ENCODE measurements around the gene HDAC10. TPM values are rescaled to one million over a fixed set of nuclear protein-coding genes. Genes with fewer than 3 reads are reported as not detected.
A peak's percentile ranks its signal among the peaks of the same experiment; 100 is the strongest.

Gene HDAC10
- total RNA-seq, result 10 to 100 TPM; 40.5 to 59.1 TPM

GRCh38 chr22:50250555-50251476, at the start of gene HDAC10:
Gene HDAC10, minus strand, starts transcription at chr22:50251265. Its CDS starts 233 bp downstream, at chr22:50251032.
- no peak for TF ChIP-seq CTCF (IDR thresholded peaks at IDR 0.05)
- intact Hi-C loops (cut with DNase I), result loop anchor here (5.0 to 10.0 kb wide), 2 partner anchors 91 to 254 kb away; partner anchors contain the start of genes LMF2, NCAPH2 and PPP6R2
- no peaks in the 10 kb centered on the region for H3K9me3 ChIP-seq
- H3K9ac ChIP-seq (ENCODE audit: low read depth in 2 of 2, low read length in 2 of 2), result peak within 1 kb of the TSS; percentile 89 to 91
- H3K4me1 ChIP-seq, result peaks cover 23% of the 10 kb centered on the region
- H3K27ac ChIP-seq, result peak within 1 kb of the TSS; percentile 47
- peak; percentile 90 for DNase-seq
- H3K27me3 ChIP-seq, result no peaks in the 10 kb centered on the region
- peak within 1 kb of the TSS; percentile 90 for H3K4me3 ChIP-seq
- no peaks in the 10 kb centered on the region for H3K36me3 ChIP-seq

- intact Hi-C loops (cut with DNase I), result no loop called here
- H3K9ac ChIP-seq (ENCODE audit: low read depth in 2 of 2, low read length in 2 of 2), result peak overlapping the region; percentile 26 to 96
- peaks cover 88% of the 10 kb centered on the region for H3K4me1 ChIP-seq
- no peaks in the 10 kb centered on the region for H3K27me3 ChIP-seq
- H3K36me3 ChIP-seq, result no peaks in the 10 kb centered on the region
- H3K27ac ChIP-seq, result peak overlapping the region; percentile 61
- no peak for DNase-seq
- H3K9me3 ChIP-seq, result no peaks in the 10 kb centered on the region
- peak overlapping the region; percentile 41 for H3K4me3 ChIP-seq
- TF ChIP-seq CTCF (IDR thresholded peaks at IDR 0.05), result no peak
Measured at GRCh38 chr22:50300620-50301257, 49.7 kb upstream of the HDAC10 start.

- no peaks in the 10 kb centered on the region for H3K36me3 ChIP-seq
- H3K4me1 ChIP-seq, result peaks cover 82% of the 10 kb centered on the region
- H3K4me3 ChIP-seq, result peak overlapping the region; percentile 41
- H3K27ac ChIP-seq, result peak overlapping the region; percentile 61
- intact Hi-C loops (cut with DNase I), result no loop called here
- no peaks in the 10 kb centered on the region for H3K27me3 ChIP-seq
- DNase-seq, result peak; percentile 95
- H3K9ac ChIP-seq (ENCODE audit: low read depth in 2 of 2, low read length in 2 of 2), result peak overlapping the region; percentile 34 to 58
- no peaks in the 10 kb centered on the region for H3K9me3 ChIP-seq
- TF ChIP-seq CTCF (IDR thresholded peaks at IDR 0.05), result no peak
Measured at GRCh38 chr22:50299785-50300619, 48.9 kb upstream of the HDAC10 start.

GRCh38 chr22:50298937-50299784, 48.1 kb upstream of the HDAC10 start:
- no peak for TF ChIP-seq CTCF (IDR thresholded peaks at IDR 0.05)
- H3K4me3 ChIP-seq, result peak overlapping the region; percentile 41
- no peak for DNase-seq
- peak overlapping the region; percentile 51 to 69 for H3K9ac ChIP-seq (ENCODE audit: low read depth in 2 of 2, low read length in 2 of 2)
- H3K36me3 ChIP-seq, result no peaks in the 10 kb centered on the region
- H3K9me3 ChIP-seq, result no peaks in the 10 kb centered on the region
- intact Hi-C loops (cut with DNase I), result no loop called here
- H3K4me1 ChIP-seq, result peaks cover 83% of the 10 kb centered on the region
- H3K27ac ChIP-seq, result peak overlapping the region; percentile 61
- H3K27me3 ChIP-seq, result no peaks in the 10 kb centered on the region
